GM23338 (cell line): ENCODE data around the gene CES3. TPM values are rescaled to one million over a fixed set of nuclear protein-coding genes. Genes with fewer than 3 reads are reported as not detected.
A peak's percentile ranks its signal among the peaks of the same experiment; 100 is the strongest.

ENCODE experiments used
- ATAC-seq: fragments of 200-7000 bp; cut with Tn5 transposase; 3 replicates; pipeline ENCODE4 v1.9.1; 2020
- DNase-seq: peaks from one replicate; pipeline ENCODE4 v3.0.0-alpha.2; 2015; ENCODE audit warnings: low spot score
- H2AFZ ChIP-seq: fragments of 200-600 bp; sonication (generic); 2 replicates; pipeline ENCODE4 v1.8.0; 2016; ENCODE audit warnings: antibody characterized with exemption, mild to moderate bottlenecking, moderate library complexity
- H3F3A ChIP-seq: fragments of 200-600 bp; sonication (generic); replicated peaks from 2 replicates; pipeline ENCODE4 v1.8.0; 2017; ENCODE audit warnings: antibody characterized with exemption, mixed run types, low read depth
- H3K27ac ChIP-seq: fragments of 200-600 bp; sonication (generic); 2 replicates; pipeline ENCODE4 v1.6.1; 2016; ENCODE audit warnings: low read depth
- H3K27me3 ChIP-seq: fragments of 200-600 bp; sonication (generic); 2 replicates; pipeline ENCODE4 v1.8.0; 2016; ENCODE audit warnings: mild to moderate bottlenecking, mixed run types, moderate library complexity; ENCODE audit not compliant: insufficient read depth
- H3K36me3 ChIP-seq: fragments of 200-600 bp; sonication (generic); 2 replicates; pipeline ENCODE4 v1.8.0; 2016; ENCODE audit warnings: mild to moderate bottlenecking; ENCODE audit not compliant: insufficient read depth
- H3K4me1 ChIP-seq: fragments of 200-600 bp; sonication (generic); 2 replicates; pipeline ENCODE4 v1.8.0; 2016; ENCODE audit warnings: mild to moderate bottlenecking, moderate library complexity; ENCODE audit not compliant: insufficient read depth
- H3K4me2 ChIP-seq: fragments of 200-600 bp; sonication (generic); 2 replicates; pipeline ENCODE4 v1.7.1; 2017; ENCODE audit warnings: mixed run types
- H3K4me3 ChIP-seq: fragments of 200-600 bp; sonication (generic); 2 replicates; pipeline ENCODE4 v1.6.1; 2016; ENCODE audit warnings: mixed run types
- H3K79me2 ChIP-seq: fragments of 200-600 bp; sonication (generic); replicated peaks from 2 replicates; pipeline ENCODE4 v1.8.0; 2017; ENCODE audit warnings: mild to moderate bottlenecking; ENCODE audit not compliant: insufficient read depth
- H3K9me2 ChIP-seq: fragments of 200-600 bp; sonication (generic); 2 replicates; pipeline ENCODE4 v1.8.0; 2017; ENCODE audit not compliant: insufficient read depth
- H4K20me1 ChIP-seq: fragments of 200-600 bp; sonication (generic); replicated peaks from 2 replicates; pipeline ENCODE4 v1.8.0; 2017; ENCODE audit warnings: mild to moderate bottlenecking; ENCODE audit not compliant: insufficient read depth
- H3K27ac Mint-ChIP-seq: 2 replicates; pipeline ENCODE4 v1.8.0; 2020; ENCODE audit warnings: inconsistent platforms, mild to moderate bottlenecking, moderate library complexity, mixed read lengths
- H3K27me3 Mint-ChIP-seq: 3 replicates; pipeline ENCODE4 v1.8.0; 2022; ENCODE audit warnings: low read depth, mild to moderate bottlenecking, moderate library complexity, mixed read lengths, inconsistent platforms; ENCODE audit not compliant: insufficient read depth, poor library complexity
- H3K36me3 Mint-ChIP-seq: 3 replicates; pipeline ENCODE4 v1.8.0; 2021; ENCODE audit warnings: low read depth, mild to moderate bottlenecking, inconsistent platforms, moderate library complexity, mixed read lengths
- H3K4me1 Mint-ChIP-seq: 3 replicates; pipeline ENCODE4 v1.8.0; 2020; ENCODE audit warnings: mild to moderate bottlenecking, inconsistent platforms, mixed read lengths
- H3K4me3 Mint-ChIP-seq: 3 replicates; pipeline ENCODE4 v1.8.0; 2021; ENCODE audit warnings: moderate library complexity, mild to moderate bottlenecking, inconsistent platforms, mixed read lengths
- H3K9me3 Mint-ChIP-seq: 3 replicates; pipeline ENCODE4 v1.8.0; 2020; ENCODE audit warnings: moderate library complexity, mild to moderate bottlenecking, inconsistent platforms, mixed read lengths
- CREB1 ChIP-seq: fragments of 250-450 bp; sonication (Bioruptor Pico); IDR thresholded peaks from 2 replicates; pipeline ENCODE4 v1.5.0; 2020; ENCODE audit warnings: low read depth, mild to moderate bottlenecking, moderate library complexity
- EZH2 ChIP-seq: fragments of 200-600 bp; sonication (generic); IDR thresholded peaks from one replicate; pipeline ENCODE4 v1.8.0; 2017; ENCODE audit warnings: antibody characterized with exemption, mild to moderate bottlenecking, low read depth; ENCODE audit not compliant: unreplicated experiment
- EZH2phosphoT487 ChIP-seq: fragments of 200-600 bp; sonication (generic); IDR thresholded peaks from one replicate; pipeline ENCODE4 v1.8.1; 2018; ENCODE audit warnings: antibody characterized with exemption; ENCODE audit not compliant: unreplicated experiment
- NANOG ChIP-seq: IDR thresholded peaks from 2 replicates; pipeline ENCODE4 v1.6.1; 2016; ENCODE audit warnings: antibody characterized with exemption, borderline replicate concordance
- POLR2AphosphoS5 ChIP-seq: IDR thresholded peaks from 2 replicates; pipeline ENCODE4 v1.6.1; 2016; ENCODE audit warnings: antibody characterized with exemption, low read depth
- polyA plus RNA-seq: library from polyadenylated mRNA; unstranded; fragments of >200 nt; fragmentation: Nextera tagmentation; extraction: Ambion mirVana; gene quantifications from 2 replicates; pipeline ENCODE4 v1.2.1, GENCODE V29; 2016
- total RNA-seq: library from RNA; depleted of rRNA; stranded (reverse); fragments of >200 nt; shearing (Covaris generic); gene quantifications from 2 replicates; pipeline ENCODE4 v1.2.3, GENCODE V29; 2014
- TF ChIP-seq, protein P1 (sequence below): fragments of 250-450 bp; sonication (Bioruptor Pico); IDR thresholded peaks from 2 replicates; pipeline ENCODE4 v1.5.0; 2020; ENCODE audit warnings: mild to moderate bottlenecking, moderate library complexity
- TF ChIP-seq, protein P2 (sequence below), 2 experiments: fragments of 200-600 bp in 1 of 2; sonication (generic) in 1 of 2; conservative IDR thresholded peaks; 2 replicates each; pipeline versions ENCODE4 v1.5.1 to v1.6.1; 2016 to 2017; ENCODE audit warnings: antibody characterized with exemption in 2 of 2, low read depth in 2 of 2, mild to moderate bottlenecking in 2 of 2, moderate library complexity in 1 of 2

Gene CES3
- total and polyA plus RNA-seq, 2 experiments from 2014 or later, result 0.55 to 1.0 TPM

DNA sequence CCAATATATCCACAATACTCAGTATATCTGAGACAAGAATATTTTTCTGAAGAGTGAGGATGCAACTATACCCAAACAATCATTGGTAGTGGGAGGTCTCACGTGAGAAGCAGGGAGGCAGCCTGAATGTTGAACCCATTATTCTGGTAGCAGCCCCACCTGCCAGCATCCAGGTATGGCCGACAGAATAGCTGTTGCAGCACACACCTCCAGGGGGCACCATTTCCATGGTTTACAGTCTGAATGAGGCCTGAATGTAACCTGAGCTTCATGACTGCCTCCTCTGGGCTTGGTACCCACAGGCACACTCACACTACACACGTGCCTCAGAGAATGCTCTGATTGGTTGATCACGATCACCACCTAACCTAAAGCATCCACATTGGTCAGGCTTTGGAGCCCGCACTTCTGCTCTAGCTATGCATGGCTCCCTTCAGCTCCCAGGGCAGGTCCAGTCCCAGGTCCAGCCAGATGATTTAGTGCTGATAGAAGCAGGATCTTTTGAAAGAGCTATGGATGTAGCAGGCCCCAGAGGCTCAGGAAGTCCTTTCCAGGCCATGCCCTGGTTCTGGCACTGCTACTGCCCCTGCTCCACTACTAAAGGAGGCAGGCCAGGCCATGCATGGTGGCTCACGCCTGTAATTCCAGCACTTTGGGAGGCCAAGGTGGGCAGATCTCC lies 56.9 kb downstream of the CES3 start:
- Mint-ChIP-seq H3K4me1 (no peaks in the 10 kb centered on the region; the same call in 1 of the 3 replicates), H3K4me3 (no peak overlapping the region), H3K36me3 (no peaks in the 10 kb centered on the region), H3K9me3 (no peaks in the 10 kb centered on the region), H3K27ac (no peak overlapping the region), H3K27me3 (peaks cover 35% of the 10 kb centered on the region)
- no peak for TF ChIP-seq EZH2
- peak; percentile 52; the same call in 1 of the 2 replicates for TF ChIP-seq POLR2AphosphoS5
- TF ChIP-seq NANOG, result no peak
- no peak for TF ChIP-seq EZH2phosphoT487
- TF ChIP-seq, protein P1, sequence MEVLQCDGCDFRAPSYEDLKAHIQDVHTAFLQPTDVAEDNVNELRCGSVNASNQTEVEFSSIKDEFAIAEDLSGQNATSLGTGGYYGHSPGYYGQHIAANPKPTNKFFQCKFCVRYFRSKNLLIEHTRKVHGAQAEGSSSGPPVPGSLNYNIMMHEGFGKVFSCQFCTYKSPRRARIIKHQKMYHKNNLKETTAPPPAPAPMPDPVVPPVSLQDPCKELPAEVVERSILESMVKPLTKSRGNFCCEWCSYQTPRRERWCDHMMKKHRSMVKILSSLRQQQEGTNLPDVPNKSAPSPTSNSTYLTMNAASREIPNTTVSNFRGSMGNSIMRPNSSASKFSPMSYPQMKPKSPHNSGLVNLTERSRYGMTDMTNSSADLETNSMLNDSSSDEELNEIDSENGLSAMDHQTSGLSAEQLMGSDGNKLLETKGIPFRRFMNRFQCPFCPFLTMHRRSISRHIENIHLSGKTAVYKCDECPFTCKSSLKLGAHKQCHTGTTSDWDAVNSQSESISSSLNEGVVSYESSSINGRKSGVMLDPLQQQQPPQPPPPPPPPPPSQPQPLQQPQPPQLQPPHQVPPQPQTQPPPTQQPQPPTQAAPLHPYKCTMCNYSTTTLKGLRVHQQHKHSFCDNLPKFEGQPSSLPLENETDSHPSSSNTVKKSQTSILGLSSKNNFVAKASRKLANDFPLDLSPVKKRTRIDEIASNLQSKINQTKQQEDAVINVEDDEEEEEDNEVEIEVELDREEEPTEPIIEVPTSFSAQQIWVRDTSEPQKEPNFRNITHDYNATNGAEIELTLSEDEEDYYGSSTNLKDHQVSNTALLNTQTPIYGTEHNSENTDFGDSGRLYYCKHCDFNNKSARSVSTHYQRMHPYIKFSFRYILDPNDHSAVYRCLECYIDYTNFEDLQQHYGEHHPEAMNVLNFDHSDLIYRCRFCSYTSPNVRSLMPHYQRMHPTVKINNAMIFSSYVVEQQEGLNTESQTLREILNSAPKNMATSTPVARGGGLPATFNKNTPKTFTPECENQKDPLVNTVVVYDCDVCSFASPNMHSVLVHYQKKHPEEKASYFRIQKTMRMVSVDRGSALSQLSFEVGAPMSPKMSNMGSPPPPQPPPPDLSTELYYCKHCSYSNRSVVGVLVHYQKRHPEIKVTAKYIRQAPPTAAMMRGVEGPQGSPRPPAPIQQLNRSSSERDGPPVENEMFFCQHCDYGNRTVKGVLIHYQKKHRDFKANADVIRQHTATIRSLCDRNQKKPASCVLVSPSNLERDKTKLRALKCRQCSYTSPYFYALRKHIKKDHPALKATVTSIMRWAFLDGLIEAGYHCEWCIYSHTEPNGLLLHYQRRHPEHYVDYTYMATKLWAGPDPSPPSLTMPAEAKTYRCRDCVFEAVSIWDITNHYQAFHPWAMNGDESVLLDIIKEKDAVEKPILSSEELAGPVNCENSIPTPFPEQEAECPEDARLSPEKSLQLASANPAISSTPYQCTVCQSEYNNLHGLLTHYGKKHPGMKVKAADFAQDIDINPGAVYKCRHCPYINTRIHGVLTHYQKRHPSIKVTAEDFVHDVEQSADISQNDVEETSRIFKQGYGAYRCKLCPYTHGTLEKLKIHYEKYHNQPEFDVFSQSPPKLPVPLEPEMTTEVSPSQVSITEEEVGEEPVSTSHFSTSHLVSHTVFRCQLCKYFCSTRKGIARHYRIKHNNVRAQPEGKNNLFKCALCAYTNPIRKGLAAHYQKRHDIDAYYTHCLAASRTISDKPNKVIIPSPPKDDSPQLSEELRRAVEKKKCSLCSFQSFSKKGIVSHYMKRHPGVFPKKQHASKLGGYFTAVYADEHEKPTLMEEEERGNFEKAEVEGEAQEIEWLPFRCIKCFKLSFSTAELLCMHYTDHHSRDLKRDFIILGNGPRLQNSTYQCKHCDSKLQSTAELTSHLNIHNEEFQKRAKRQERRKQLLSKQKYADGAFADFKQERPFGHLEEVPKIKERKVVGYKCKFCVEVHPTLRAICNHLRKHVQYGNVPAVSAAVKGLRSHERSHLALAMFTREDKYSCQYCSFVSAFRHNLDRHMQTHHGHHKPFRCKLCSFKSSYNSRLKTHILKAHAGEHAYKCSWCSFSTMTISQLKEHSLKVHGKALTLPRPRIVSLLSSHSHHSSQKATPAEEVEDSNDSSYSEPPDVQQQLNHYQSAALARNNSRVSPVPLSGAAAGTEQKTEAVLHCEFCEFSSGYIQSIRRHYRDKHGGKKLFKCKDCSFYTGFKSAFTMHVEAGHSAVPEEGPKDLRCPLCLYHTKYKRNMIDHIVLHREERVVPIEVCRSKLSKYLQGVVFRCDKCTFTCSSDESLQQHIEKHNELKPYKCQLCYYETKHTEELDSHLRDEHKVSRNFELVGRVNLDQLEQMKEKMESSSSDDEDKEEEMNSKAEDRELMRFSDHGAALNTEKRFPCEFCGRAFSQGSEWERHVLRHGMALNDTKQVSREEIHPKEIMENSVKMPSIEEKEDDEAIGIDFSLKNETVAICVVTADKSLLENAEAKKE (CRISPR knock-in tag), result no peak
- TF ChIP-seq, protein P2, sequence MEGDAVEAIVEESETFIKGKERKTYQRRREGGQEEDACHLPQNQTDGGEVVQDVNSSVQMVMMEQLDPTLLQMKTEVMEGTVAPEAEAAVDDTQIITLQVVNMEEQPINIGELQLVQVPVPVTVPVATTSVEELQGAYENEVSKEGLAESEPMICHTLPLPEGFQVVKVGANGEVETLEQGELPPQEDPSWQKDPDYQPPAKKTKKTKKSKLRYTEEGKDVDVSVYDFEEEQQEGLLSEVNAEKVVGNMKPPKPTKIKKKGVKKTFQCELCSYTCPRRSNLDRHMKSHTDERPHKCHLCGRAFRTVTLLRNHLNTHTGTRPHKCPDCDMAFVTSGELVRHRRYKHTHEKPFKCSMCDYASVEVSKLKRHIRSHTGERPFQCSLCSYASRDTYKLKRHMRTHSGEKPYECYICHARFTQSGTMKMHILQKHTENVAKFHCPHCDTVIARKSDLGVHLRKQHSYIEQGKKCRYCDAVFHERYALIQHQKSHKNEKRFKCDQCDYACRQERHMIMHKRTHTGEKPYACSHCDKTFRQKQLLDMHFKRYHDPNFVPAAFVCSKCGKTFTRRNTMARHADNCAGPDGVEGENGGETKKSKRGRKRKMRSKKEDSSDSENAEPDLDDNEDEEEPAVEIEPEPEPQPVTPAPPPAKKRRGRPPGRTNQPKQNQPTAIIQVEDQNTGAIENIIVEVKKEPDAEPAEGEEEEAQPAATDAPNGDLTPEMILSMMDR (conservative IDR thresholded peaks at IDR 0.05; ENCODE audit: low read depth in 2 of 2), result peak; percentile 86 to 96
- TF ChIP-seq CREB1, result peak; percentile 40; the same call in 1 of the 2 replicates
- ATAC-seq, result peak; percentile 92
- H4K20me1 ChIP-seq, result no peaks in the 10 kb centered on the region
- no peaks in the 10 kb centered on the region for H3K79me2 ChIP-seq
- peak; percentile 99 for DNase-seq
- H3K27me3 ChIP-seq, result peaks cover 35% of the 10 kb centered on the region
- no peak overlapping the region for H3K27ac ChIP-seq
- no peak overlapping the region for H2AFZ ChIP-seq
- no peaks in the 10 kb centered on the region for H3K9me2 ChIP-seq
- H3K36me3 ChIP-seq, result no peaks in the 10 kb centered on the region
- no peaks in the 10 kb centered on the region for H3F3A ChIP-seq
- no peak overlapping the region for H3K4me3 ChIP-seq
- H3K4me2 ChIP-seq, result no peak overlapping the region
- H3K4me1 ChIP-seq, result peaks cover 4% of the 10 kb centered on the region; the same call in 1 of the 2 replicates
